HG03175 (cell line): Measurements from ENCODE around the gene CRIP3.
"Not testable (repeated sequence)": the region's sequence is repeated elsewhere in the genome, so short reads cannot be mapped to it uniquely, and the experiment has no call there.

Source experiments
- ATAC-seq: cut with Tn5 transposase; IDR thresholded peaks from one replicate; pipeline ENCODE4 v1.9.1; 2021; ENCODE audit warnings: mild to moderate bottlenecking, moderate library complexity; ENCODE audit not compliant: unreplicated experiment

Gene CRIP3

DNA sequence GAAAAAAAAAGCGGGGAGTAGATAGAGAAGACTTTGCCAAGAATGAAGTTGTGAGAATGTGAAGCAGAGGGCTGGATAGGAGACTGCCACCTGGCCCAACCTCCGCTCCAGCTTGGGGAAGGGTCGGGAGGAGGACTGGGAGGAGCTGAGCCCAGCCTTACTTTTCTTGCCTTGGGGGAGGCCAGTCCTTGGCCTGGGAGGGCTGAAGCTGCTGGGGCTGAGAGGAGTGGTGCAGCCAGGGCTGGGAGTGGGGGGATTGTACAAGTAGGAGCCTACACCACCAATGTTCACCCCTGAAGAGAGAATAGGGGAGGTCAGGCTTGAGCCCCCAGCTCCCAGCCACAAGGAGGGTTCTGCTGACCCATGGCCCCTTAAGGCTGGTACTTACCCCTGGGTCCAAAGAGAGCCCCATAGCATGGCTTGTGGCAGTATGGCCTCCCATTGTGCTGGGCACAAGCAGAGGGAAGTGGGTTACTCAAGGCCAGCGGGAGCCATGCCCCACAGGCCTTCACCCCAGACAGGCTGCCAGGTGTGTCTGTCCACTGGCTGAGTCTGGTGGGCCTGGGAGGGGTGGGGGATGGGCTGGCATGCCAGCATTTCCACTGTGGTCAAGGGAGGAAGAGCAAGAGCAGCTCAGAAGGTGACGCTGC, 1.1 kb downstream of the CRIP3 start:
- ATAC-seq, result no peak

DNA sequence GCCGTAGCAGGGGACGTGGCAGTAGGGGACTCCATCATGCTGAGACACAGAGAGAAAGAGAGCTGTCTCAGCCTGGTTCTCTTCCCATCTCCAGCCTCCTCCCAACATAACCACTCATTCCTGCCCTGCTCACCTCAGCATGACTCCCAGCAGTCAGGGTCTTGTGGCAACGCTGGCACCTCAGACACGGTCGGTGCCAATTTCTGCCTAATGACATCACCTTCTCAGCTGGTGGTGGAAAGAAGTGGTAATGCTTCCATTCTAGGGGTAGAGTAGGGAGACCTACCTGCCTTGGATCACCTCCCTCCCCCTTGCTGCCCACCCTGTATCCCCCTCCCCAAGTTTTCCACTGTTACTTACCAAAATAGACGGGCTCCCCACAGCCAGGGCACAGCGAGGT, 2.5 kb downstream of the CRIP3 start:
- ATAC-seq, result no peak

DNA sequence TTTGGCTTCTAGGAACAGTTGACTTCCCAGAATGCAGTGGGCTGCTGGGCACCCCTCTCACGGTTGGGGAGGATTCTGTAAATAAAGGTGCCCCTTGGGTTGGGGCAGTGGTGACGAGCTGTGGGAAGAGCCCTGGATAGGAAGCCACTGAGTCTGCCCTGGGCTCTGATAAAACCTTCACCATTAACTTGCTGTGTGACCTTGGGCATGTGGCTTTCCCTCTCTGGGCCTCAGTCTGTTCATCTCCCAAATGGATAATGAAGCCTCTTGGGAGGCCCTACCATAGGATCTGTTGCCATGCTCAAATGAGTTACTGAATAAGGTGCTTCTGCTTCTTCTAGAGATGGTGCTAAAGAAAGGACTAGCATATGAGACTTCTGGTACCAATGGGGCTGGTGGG, 3.7 kb downstream of the CRIP3 start:
- ATAC-seq, result no peak

DNA sequence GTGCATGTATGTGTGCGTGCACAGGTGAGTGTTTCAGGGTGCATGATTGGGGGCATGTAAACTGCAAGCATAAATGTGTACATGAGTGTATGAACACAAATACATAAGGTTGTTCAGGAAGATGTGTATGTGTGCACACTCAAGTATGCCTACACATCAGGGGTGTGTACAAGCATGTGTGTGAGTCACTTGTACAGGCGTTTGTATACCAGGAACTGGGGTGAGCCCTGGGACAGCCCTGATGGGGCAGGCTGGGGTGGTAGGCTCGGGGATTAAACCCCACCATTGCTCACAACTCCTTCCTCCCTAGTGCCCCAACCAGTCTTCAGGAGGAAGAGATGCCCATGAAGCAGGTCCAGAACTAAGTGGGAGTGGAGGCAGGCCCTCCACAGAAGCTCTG, 4.3 kb downstream of the CRIP3 start:
- no peak for ATAC-seq

DNA sequence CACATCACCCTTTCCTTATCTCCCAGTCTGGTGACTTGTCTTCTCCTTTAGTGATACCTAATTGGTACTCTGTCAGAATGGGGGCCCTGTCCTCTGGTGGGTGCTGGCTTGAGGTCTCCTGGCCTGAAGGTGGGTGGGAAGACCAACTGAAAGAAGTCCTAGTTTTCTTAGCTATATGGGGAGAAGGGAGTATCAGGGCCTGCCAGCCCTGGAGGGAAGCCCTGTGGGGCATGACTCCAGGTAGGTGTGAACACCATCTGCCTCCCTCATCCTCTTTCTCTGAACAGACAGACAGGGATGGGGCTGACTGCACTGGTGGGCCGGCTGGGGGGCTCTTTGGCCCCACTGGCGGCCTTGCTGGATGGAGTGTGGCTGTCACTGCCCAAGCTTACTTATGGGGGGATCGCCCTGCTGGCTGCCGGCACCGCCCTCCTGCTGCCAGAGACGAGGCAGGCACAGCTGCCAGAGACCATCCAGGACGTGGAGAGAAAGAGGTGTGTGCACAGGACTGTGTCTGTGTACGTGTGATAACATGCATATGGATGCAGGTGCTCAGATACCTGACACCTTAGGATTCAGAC, 4.8 kb downstream of the CRIP3 start:
- no peak for ATAC-seq

DNA sequence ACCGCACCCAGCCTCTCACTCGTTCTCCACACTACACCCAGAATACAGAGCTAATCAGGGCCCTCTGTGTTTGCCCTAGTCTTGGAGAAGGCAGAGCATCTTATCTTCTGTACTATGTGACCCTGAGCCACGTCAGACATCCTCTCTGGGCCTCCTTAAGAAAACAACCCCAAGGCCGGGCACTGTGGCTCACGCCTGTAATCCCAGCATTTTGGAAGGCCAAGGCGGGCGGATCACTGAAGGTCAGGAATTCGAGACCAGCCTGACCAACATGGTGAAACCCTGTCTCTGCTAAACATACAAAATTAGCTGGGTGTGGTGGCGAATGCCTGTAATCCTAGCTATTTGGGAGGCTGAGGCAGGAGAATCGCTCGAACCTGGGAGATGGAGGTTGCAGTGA, 5.6 kb downstream of the CRIP3 start:
- not testable (repeated sequence) for ATAC-seq

DNA sequence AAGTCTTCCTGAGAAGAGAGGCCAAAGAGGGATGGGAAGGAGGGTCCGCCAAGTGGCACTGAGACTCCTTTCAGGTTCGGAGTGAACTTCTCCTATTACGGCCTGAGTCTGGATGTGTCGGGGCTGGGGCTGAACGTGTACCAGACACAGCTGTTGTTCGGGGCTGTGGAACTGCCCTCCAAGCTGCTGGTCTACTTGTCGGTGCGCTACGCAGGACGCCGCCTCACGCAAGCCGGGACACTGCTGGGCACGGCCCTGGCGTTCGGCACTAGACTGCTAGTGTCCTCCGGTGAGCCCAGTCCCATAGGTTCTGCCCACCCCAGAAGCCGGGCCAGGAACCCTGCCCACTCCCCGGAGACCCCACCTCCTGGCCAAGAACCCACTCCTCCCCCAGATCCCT, 6.5 kb downstream of the CRIP3 start:
- no peak for ATAC-seq

DNA sequence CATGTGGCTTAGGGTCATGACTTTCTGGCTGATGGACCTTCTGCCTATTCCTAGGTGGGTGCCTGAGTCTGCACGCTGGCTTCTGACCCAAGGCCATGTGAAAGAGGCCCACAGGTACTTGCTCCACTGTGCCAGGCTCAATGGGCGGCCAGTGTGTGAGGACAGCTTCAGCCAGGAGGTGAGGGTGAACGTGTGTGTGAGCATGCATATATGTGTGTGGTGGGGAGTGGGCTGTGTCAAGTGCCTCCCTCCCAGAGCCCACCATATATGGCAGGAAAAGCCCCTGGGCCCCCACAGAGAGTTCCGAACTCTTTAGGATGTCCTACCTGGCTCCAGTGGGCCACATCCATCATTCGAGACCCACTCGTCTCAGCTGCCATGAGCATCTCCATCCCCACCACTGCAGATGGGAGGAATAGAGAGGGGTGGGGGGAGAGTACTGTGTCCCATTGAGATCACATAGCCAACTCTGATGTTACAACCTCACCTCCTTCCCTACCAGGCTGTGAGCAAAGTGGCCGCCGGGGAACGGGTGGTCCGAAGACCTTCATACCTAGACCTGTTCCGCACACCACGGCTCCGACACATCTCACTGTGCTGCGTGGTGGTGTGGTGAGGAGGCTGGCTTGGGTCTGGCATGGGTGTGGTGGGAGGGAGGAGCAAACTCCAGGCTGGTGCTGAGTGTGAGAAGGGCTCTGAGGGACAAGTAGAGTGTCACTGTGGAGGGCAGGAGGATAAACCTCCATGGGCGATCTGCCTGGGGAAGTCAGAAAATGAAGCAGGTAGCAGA, 7.3 kb downstream of the CRIP3 start:
- ATAC-seq, result no peak

DNA sequence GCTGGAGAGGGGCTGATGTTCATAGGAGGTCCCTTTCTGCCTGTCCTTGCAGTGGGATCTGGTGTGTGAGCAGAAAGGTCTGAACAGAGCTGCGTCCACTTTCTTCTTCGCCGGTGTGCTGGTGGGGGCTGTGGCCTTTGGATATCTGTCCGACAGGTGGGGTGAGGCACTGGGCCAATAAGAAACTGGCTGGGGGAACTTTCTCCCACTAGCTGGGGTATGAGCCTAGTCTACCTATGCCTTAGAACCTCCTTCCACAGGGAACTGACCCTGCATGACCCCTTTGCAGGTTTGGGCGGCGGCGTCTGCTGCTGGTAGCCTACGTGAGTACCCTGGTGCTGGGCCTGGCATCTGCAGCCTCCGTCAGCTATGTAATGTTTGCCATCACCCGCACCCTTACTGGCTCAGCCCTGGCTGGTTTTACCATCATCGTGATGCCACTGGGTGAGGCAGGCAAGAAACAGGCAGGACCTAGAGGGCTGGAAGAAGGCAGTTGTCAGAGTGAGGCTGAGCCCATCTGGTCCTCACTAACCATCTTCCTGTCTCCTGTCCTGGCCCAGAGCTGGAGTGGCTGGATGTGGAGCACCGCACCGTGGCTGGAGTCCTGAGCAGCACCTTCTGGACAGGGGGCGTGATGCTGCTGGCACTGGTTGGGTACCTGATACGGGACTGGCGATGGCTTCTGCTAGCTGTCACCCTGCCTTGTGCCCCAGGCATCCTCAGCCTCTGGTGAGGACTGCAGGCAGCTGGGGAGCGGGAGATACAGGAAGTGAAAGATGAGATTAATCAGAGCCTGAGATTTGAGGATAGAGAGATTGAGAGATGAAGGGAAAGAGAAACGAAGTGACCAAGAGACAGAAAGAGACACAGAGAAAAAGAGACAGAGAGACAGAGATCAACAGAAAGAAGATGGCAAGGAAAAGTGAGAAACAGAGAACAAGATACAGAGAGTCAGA, 9.0 kb downstream of the CRIP3 start:
- no peak for ATAC-seq

DNA sequence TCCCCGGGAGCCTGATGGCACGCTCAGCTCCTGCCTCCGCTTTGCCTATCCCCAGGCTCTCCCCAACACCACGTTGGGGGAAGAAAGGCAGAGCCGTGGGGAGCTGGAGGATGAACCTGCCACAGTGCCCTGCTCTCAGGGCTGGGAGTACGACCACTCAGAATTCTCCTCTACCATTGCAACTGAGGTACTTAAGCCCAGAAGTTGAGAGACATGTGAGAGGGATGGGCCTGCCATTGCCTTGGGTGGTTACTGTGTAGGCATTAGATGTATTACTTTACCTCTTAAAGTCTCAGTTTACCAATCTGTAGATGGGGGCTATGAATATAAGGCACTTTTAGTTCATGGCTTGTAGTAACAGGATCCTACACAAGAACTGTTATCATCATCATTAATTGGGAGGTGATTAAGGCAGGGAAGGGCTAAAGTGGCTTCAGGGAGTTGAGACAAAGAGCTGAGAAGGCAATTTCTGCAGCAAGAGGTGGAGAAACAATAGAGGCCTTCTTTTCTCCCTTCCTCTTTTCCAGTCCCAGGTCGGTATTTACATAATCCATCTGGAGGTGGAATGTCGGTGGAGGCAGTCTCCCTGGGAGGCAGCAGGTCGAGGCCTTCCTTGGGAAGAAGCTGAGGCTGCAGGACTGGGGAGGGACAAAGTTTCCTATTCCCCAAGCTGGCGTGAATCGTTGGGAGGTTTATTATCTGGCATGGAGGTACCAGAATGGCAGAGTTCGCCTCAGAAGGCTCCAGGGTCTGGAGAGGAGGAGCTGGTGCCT, 9.9 kb downstream of the CRIP3 start:
- no peak for ATAC-seq

DNA sequence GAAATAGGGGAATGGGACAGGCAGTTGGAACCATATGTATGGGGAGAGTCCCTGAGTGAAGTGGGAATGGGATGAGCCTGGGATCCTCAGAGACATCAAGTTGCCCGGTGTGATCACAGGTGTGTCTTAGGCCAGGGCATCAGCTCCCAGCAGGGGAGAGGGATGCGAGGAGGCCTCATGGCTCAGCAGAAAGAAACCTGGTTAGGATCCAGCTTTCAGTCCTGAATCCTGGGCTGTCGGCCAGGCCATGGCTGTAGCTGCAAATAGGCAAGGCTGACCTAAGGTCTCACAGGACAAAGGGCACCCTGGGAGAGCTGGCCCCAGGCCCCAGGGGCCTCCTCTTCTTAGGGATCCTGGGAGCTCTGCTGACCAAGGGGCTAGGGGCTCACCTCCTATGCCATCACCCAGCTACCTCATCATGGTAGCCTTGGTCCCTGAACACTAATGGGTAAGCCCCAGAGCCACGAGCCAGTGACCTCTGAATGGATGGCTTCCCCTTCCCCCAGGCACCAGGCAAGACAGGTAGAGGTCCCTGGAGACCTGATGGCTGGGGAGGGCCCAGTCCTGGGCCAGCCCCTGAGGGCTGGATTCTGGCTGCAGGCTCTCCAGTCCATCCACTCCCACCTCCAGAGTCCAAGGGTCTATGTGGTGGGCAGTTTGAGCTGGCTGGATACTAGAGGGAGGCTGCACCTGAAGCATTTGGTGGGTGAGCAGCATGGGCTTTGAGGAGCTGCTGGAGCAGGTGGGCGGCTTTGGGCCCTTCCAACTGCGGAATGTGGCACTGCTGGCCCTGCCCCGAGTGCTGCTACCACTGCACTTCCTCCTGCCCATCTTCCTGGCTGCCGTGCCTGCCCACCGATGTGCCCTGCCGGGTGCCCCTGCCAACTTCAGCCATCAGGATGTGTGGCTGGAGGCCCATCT, 10.7 kb downstream of the CRIP3 start, which contains the start of gene SLC22A7:
Gene SLC22A7, plus strand, starts transcription at position 617 of the 921 bp plus-strand sequence. Its CDS starts 99 bp downstream, at position 716.
- ATAC-seq, result no peak

DNA sequence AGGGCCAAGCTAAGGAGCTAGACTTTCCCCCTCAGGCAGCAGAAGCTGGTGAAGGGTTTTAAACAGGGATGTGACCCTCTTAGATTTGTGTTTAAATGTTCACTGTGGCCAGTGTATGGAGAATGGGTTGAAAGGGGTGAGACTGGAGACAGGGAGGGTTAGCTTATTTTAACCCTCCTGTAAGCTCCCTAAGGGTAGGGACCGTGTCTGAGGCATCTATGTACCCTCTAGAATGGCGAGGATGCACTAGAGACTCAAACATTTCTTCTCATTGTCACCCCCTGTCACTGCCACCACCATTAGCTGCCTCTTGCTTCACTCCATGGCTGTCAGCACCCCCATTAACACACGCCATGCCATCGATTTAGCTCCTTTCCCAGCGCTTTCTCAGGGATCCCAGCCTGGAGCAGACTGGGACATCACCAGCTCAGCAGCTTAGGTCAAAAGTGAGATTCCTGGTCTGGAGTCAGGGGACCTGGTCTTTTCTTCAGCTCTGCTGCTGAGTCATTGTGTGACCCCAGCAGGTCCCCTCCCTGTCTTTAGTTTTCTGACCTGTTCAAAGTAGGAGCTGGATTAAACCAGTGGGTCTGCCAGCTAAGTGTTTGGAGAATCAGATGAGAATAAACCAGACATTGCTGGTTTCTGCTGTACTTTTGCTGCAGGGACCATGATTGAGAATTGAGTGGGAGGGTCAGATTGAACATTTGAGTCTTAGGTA, 11.7 kb downstream of the CRIP3 start:
- no peak for ATAC-seq

DNA sequence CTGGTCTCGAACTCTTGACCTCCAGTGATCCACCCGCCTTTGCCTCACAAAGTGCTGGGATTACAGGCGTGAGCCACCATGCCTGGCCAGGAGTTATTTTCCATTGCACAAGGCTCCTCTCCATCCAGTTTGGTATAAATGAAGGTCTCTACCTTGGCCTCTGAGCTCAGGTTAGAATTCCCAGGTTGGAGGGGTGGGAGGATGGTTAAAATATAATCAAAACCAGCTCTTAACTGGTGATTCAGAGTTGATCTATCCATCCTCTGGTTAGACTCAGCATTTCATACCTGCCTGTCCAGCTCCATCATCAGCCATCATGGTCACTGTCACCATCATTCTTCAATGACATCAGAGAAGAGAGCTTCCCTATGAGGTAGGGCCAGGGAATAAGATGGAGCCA, 13.2 kb downstream of the CRIP3 start:
- no peak for ATAC-seq

DNA sequence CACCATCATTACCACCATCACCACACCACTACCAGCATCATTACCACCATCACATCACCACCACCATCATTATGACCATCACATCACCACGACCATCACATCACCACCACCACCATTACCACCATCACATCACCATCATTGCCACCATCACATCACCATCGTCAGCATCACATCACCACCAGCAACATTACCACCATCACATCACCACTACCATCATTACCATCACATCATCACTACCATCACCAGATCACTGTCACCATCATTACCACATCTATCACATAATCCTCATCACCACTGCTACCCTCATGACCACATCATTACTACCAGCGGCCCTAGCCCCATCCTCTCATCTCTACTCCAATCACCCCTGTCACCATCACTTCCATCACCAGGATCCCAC, 14.1 kb downstream of the CRIP3 start:
- no peak for ATAC-seq

DNA sequence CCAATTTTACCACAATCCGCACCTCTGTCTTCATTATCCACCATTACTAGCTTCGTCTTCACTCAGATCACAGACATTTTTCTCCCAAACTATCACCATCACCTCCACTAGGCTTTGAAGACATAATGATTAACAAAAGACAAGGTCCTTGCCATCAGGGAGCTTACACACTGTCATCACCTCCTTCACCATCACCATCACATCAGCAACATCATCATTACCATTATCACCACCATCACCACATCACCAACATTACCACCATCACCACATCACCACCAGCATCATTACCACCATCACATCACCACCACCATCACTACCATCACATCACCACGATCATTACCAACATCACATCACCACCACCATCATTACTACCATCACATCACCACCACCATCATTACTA, 14.9 kb downstream of the CRIP3 start:
- no peak for ATAC-seq

DNA sequence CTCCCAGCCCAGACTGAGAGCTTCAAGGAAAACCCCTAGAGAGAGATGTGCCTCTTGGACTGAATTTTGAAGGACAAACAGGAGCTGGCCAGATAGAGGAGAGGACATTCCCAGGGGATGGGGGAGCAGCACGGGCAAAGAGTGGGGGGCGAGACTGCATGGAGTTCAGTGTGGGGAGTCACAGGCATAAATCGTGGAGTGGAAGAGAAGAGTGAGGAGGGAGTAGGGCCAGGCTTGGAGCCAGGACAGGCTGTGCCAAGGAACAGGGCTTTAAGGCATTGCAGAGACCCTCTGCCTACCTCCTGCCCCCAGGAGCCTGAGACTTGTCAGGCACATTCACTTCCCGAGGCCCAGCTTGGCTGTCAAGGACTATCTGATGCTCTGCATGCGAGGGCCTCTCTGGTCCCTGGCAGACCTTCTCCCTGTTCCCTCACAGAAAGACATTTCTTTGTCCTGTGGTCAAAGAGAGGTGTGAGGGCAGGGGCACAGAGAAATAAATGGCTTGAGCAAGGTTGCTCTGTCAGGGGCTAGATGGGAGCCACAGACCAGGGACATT, 15.8 kb downstream of the CRIP3 start:
- ATAC-seq, result no peak

DNA sequence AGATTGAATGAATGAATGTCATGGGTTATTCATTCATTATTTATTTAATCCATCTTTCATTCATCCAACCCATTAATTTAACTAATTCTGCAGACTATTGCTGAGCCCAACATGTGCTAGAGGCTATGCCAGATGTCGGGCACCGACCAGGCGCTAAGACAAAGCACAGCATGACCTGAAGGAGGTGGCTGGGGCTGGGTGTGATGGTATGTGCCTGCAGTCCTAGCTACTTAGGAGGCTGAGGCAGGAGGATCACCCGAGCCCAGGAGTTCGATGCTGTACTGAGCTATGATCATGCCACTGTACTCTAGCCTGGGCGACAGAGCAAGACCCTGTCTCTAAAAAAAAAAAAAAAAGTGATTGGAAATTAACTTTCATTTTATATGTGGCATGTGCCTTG, 16.3 kb downstream of the CRIP3 start:
- no peak for ATAC-seq

DNA sequence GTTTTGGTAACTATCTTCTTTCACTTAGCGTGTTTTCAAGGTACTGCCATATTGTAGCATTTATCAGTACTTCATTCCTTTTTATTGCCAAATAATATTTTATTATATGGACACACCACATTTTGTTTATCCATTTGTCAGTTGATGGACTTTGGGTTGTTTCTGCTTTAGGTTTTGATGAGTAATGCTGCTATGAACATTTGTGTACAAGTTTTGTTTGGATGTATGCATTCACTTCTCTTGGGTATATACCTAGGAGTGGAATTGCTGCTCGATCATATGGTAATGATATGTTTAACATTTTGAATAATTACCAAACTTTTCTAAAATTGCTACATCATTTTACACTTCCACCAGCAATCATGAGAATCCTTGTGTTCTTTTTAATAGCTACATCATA, 16.9 kb downstream of the CRIP3 start:
- no peak for ATAC-seq
